Daoy (cell line): Measurements from ENCODE around the gene PTPN1. TPM values are rescaled to one million over a fixed set of nuclear protein-coding genes. Genes with fewer than 3 reads are reported as not detected.
A peak's percentile ranks its signal among the peaks of the same experiment; 100 is the strongest.
"Not testable (repeated sequence)": the region's sequence is repeated elsewhere in the genome, so short reads cannot be mapped to it uniquely, and the experiment has no call there.

Experiments
- DNase-seq: peaks from one replicate; pipeline ENCODE4 v3.0.0-alpha.2; 2015; ENCODE audit warnings: low read depth
- total RNA-seq: library from RNA; depleted of rRNA; stranded (reverse); fragments of >200 nt; shearing (Covaris generic); gene quantifications from 2 replicates; pipeline ENCODE4 v1.2.3, GENCODE V29; 2014

Gene PTPN1
- total RNA-seq, 1 experiment from 2014 or later: 32.2 TPM

DNA sequence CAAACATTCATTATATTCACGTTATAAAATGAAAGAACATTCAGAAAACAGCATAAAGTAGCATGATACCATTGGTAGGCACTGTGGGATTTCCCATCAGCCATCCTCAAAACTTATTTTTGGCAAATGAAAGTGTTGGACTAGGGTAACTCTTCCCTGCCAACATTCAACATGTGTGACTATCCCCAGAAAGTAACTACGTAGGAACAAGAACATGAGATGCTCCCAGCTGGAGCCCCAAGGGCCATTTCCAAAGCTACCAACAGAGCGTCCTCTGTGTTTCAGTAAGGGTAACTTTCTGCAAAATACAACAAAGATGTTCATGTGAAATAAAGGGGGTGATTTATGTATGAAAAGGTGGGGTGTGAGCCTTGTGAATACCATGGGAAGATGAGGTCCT, 28.4 kb upstream of the PTPN1 start:
- DNase-seq: no peak

DNA sequence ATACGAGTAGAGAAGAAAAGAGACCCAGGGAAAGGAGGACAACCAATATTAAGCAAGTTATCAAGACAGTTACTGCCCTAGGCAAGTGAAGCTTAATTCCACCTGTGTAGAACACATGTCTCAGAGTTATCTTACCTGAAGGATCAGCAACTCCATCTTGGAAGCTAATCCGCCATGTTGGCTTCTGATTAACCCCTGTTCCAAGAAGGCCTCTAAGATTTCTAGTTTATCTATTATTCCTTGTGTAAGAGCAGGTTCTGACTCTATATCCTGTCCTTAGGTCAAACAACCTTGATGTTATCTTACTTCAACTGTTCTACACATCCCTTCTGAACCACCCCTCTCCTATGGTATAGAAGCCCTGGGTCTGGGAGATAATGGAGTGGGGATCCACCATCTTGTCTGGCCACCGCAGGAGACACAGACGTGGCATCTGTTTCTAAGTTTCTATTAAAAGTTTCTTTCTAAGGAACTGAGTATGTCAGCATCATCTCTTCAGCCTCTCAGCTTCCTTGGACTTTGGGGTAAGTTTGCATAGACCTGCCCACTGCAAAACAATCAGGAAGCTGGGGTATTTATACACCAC, 27.7 kb upstream of the PTPN1 start:
- DNase-seq: no peak

DNA sequence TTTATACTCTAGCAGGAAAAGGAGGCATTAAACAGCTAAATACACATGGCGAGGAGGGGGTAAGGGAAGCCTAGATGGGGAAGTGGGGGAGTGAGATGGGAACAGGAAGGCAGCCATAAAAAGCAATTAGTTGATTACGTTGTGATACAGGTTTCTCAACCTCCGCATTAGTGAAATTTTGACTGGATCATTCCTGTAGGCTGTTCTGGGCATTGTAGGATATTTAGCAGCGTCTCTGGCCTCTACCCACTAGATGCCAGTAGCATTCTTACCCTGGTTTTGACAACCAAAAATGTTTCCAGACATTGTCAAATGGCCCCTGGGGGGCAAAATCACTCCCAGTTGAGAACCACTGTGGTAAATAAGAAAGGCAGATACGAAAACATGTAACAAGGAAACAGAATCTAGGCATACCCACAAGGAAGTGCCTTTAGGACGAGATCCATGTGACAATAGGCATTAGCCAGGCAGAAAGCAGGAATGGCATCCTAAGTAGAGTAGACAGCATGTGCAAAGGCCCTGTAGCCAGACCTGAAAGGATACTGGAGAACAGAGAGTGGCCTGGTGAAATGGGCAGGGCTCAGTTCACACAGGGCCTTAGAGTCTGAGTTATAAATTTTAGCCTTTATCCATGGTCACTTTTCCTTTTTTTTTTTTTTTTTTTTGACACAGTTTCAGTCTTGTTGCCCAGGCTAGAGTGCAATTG, 25.8 kb upstream of the PTPN1 start:
- DNase-seq: no peak

DNA sequence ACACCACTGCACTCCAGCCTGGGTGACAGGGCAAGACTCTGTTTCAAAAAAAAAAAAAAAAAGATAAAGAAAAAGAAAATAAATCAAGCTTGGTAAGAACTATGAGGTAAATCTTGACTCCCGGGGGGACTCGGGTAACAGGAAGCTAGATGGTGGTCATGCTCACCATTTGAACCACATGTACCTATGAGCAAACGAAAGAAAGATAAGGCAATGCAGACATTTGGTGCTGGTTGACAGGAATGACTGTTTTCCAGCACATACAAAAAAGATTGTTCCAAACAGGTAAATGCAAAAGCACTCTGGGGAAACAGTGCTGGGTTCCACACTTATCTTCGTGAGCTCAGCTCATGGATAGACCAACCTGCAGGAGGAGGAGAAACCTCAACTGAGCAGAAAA, 22.8 kb upstream of the PTPN1 start:
- DNase-seq: no peak

DNA sequence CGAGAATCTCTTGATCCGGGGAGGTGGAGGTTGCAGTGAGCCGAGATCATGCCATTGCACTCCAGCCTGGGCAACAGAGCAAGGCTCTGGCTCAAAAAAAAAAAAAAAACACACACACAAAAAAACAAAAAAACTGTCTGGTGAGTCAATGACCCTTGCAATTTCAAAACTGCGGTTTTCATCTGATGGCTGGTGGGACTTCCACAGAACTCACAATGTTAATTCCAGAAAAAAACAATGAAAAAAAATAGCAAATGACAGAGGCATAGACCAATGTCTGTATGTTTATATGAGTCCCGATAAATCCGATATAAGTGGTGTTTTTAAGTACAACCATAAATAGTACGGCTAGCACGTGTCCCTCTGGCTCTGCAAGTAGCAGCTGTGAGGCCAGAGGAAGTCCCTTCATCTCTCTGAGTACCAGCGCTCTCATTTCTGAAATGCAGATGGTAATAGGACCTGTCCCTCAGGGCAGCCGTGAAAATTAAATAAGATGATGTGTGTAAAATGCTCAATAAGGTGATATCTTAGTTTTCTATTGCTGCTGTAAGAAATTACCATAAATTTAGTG, 21.9 kb upstream of the PTPN1 start:
- DNase-seq: no peak

DNA sequence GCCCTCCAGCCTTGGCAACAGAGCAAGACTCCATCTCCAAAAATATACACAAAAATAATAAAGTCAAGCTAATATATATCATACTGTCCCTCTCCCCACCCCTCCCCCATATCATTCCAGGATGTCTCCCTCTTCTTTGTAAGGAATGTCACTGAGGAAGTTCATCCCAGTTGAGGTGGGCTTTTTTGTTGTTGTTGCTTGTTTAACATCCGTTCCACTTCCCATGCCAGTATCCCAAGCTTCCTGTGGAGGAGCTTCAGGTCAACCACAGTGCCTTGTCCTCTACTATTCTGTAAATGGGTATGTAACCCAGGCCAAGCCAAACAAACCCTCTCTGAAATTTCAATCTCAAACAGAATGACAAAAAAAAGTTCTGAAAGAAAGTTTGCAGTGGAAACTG, 19.0 kb upstream of the PTPN1 start:
- DNase-seq: peak; percentile 13

DNA sequence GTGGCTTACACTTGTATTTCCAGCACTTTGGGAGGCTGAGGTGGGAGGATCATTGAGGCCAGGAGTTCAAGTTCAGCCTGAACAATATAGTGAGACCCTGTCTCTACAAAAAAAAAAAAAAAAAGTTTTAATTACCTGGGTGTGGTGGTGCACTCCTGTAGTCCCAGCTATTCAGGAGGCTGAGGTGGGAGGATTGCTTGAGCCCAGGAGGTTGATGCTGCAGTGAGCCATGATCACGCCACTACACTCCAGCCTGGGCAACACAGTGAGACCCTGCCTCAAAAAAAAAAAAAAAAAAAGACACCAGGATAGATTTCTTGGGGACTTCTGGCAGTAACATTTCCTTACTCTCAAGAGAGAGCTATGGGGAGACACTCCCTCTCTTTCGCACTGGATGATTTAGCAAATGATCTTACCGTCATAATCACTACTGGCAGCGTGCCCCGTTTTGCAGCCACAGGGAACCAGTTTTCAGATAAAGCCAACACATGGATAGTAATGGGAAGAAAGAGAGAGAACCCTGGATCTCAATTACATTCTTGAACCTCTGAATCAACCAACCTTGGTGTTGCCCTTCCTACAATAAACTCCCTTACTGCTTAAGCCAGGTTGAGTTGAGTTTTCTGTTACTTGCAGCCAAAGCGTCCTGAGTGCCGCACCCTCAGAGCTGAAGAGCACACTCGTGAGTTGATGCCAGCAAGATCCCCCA, 18.1 kb upstream of the PTPN1 start:
- peak; percentile 92 for DNase-seq

DNA sequence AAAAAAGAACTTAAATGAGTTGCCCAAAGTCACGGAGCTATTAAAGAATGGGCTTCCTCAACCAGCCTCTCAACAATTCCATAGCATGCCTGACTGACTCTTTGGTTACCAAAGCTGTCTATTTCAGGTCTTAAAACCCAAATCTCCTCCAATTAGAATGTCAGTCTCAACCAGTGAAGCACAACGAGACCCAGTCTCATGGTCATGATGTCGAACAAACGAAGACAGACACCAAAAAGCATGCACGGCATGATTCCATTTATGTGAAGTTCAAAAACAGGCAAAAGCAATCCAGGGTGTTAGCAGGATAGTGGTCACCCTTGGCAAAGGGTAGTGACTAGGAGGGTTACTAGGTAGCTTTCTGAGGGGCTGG, 16.3 kb upstream of the PTPN1 start:
- DNase-seq: no peak

DNA sequence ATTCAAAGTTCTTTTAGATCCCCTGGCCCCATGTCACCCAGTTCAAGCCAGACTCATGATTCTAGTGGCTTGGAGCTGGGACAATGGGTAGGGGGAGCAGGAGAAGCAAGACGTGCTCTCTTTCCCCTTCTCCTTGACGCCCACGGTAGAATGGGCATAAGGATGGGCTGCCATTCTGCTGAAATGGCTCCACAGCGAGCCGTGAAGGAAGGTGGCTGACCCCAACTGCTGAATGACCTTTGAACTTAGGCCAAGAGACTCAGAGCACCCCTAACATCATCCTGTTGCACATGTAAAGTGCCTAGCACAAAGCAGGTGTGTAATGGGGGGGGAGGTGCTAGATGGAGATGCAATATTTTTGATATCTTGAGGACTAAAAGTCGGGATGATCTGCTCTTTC, 15.8 kb upstream of the PTPN1 start:
- no peak for DNase-seq

DNA sequence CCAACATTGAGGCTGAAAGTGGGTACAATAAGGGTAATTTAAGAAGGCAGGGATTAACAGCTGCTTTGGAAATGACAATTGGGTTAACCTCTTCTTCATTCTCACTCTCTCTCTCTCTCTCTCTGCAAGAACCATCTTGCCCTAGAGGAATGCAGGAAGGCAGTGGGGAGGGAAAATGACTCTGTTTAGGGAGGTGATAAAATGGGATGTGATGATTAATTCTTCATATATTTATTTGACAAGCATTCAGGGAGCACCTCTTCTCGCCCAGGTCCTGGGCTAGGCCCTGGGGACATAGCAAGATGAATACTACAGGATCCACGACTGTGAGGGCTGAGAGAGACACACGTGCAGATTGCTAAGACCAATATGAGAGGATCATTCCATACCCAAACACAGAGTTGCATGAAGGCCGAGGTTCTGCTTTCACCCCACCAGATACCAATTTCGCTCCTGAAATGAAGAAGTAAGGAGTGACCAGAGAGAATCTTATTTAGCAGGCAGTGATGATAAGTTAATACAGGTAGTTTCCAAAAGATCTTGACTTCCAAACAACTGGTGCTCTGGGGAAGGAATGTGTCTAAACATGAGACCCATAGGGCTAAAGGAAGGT, 13.3 kb upstream of the PTPN1 start:
- DNase-seq: peak; percentile 35

DNA sequence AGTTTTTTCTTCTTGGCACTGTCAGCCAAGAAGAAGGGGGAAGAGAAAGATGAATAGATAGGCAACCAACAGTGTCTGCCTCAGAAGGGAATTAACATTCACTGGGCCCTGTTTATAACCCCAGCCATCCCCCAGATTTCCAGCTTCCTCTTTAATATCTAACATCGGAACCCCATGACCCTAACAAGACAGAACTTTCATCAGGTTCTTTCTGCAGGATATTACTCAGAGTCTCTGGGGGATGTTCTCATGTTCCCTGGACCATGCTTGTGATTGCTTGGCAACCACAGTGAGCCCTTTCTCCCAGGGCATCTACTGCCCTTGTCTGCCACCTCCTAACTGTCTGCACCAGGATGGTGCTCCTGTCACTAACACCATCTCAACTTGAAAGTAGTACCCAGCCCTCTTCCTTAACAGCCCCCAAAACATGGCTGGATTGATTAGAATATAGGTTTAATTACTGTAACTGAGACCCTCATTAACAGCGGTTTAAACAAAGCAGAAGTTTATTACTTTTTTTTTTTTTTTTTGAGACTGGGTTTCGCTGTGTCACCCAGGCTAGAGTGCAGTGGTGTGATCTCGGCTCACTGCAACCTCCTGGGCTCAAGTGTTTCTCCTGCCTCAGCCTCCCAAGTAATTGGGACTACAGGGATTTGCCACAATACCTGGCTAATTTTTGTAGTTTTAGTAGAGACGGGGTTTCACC, 12.0 kb upstream of the PTPN1 start:
- peak; percentile 74 for DNase-seq

DNA sequence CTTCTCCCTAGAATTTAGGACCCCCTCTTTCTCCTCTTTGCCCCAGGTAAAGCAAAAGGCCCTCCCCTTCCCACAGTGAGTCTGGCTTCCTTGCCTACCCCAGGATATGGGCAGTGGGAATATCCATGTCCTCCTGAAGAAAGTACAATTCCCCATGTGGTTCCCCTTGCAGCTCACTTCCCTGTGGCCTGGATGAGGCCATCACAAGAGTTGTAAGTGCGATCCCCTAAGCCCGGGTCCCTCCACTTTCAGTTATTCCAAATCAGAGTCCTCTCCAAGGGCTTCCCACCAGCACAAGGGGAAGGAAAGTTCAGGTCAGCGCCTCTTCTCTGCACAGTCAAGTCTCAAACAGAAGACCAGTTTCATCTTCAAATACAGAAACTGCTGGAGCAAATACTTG, 10.2 kb upstream of the PTPN1 start:
- no peak for DNase-seq

DNA sequence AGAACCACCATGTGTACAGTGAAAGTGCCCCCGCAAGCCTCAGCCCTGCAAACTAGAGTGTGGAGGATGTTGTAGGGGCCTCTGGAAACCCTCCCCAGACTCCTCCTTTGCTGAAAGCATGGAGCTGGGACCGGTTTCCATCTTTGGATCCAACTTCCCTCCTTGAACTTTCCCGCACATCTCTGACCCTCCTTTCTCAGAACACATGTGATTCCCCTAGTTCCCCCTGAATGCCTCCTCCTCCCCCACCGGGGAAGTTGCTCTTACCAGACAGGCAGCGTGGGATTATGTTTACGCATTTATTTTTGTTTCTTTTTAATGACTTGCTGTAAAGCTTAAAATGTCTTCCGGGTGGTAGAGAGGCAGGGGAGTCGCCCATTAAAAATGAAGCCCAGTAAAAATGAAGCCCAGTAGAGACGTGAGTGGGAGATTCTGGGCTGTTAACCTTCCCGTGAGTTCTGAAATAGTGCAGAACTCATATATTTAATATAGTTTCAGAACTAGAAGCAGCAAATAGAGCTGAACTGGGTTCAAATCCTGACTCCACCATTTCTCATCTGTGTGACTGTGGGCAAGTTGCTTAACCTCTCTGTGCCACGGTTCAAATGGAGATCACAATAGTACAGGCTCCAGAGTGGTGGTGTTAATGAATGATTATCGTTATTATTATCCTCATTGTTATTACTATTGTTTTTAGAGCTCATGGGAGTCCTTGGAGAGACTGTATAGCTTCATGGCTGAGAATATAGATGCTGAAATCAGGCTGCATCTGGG, 8.0 kb upstream of the PTPN1 start:
- no peak for DNase-seq

DNA sequence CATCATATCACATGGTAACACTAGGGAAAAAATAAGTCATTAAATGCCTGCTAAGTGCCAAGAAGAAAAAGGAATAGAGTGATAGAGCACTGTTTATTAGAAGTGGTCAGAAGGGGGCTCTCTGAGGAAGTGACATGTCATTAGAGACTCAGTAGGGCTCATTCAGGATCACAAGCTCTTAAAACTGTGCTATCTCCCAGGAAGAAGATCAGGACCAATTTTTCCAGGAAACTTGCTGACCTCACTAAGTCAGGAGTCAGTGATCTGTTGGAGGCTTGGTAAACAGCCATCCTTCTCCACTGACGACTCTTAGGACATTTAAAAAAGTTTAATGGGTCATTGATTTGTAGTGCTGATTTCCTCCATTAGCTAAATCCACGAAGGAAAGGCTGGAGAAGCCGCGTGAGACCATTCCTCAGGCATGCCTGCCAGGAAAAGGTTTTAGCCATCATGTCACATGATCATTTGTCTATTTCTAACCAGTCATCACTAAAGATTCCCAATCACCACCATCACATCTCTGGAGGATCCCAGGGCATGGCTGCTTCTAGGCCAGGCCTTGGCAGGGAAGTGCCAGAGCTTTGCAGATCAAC, 5.9 kb upstream of the PTPN1 start:
- DNase-seq: no peak

DNA sequence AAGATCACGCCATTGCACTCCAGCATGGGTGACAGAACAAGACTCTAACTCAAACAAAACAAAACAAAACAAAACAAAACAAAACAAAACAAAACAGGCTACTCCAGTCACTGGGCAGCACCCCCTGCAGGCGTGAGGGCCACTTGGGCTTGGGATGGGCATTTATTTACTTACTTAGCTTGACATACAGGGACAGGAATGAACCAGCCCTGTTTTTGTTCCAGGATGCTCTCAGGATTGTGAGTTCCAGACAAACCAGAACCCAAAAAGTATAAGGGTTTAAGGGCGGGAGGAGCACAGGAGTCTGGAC, 4.0 kb upstream of the PTPN1 start:
- DNase-seq: no peak

DNA sequence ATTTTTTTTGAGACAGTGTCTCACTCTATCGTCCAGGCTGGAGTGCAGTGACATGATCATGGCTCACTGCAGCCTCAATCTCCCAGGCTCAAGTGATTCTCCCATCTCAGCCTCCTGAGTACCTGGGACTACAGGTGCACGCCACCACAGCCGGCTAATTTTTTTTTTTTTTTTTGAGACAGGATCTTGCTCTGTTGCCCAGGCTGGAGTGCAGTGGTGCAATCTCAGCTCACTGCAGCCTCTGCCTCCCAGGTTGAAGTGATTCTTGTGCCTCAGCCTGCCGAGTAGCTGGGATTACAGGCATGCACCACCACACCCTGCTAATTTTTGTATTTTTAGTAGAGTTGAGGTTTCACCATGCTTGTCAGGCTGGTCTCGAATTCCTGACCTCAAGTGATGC, 2.4 kb upstream of the PTPN1 start:
- not testable (repeated sequence) for DNase-seq

DNA sequence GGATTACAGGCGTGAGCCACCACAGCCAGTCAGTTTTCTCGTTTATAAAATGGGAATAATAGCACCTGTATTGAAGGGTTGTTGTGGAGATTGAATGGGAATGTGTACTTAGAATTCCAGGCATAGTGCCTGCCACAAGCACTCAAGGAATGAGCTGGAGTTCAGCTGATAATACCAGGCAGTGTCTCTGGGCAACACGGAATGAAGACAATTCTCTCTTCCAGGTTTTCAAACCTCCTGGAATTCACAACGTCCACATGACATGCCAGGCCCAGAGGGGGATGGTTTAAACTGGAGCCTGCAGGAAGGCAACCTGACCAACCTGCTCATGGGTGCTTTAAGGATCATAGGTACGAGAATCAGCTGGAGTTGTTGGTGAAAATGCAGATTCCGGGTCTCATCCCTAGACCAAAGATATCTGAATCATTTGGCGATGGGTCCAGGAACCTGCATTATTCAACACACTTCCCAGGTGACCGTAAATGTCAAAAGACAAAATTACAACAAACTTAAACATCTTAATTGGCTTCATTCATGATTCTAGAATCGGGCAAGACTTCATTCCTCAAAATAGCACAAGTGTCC, 1.9 kb upstream of the PTPN1 start:
- DNase-seq: no peak

DNA sequence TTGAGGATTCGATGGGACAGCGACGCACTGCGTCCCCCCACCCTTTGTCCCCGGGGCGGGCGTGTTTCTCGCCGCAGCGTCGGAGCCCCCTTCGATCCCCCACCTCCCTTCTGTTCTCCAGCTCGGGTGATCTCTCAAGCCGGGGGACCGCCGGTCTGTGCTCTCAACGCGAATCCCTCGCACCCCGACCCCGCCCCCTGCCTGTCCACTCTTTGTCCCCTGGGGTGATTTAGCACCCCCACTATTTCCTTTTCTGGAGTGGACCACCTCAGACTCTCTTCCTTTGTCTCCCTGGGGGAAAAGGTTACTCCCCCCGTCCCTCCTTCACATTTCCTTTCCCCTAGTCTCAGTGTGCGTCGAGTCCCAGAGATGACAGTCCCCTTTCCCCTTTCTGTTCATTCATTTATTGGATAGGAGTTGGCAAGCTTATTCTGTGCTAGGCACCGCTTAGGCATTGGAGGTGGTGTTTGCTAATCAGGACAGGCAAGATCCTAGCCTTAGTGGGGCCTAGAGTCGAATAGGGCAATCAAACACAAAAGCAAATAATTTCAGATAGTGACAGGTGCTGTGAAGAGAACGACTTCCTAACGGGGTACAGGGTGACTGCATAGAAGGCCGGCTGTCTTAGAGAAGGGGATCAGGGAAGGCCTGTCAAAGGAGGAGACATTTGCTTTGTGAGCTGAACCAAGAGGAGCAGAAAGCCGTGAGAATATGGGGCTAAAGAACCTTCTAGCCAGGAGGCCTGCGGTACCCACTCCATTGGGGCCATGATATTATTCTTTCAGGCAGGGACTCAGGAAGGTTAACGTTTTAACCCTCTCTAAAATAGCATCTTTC, 741 bp downstream of the PTPN1 start:
- peak; percentile 26 for DNase-seq

DNA sequence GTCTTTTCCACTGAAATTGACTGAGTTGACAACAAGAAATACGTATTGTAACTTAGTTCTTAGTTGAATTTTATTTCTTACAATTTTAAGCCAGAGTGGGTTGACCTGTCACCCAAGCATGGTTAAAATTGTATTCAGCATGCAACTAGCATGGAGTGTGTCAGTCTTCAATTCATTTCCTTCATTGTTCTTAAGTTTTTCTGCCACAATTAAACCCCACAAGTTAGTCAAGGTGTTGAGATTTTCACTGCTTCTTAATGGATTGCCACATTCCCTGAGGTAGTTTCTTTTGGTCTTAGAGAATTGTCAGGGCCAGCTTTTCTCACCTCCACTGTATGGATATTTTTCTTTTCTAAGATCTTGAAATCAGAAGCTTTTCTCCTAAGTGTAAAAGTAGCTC, 2.1 kb downstream of the PTPN1 start:
- DNase-seq: no peak
